Stimulated activated CD4-positive, alpha-beta T cell treated with anti-CD3 and anti-CD28 coated beads, Interleukin-1b, Interleukin-23, amount 100 ng/mL, for 1 hour (primary cell): ENCODE data around the gene ZC3H4.

Source experiments
- DNase-seq, 2 donors: peaks; one replicate each; pipeline ENCODE4 v3.0.0-alpha.2; 2020; ENCODE audit warnings: low read depth in 2 of 2

Gene ZC3H4

GRCh38 chr19:47021536-47022139 is 91.9 kb downstream of the ZC3H4 start:
- no peak for DNase-seq

- DNase-seq = no peak
These were observed 92.5 kb downstream of the ZC3H4 start for GRCh38 chr19:47020992-47021496.

- DNase-seq = no peak
These were observed 93.3 kb downstream of the ZC3H4 start for GRCh38 chr19:47020132-47020805.

- DNase-seq = no peak
These were observed 94.0 kb downstream of the ZC3H4 start, which contains the start of gene NPAS1 for GRCh38 chr19:47019431-47020041. Gene NPAS1, plus strand, starts transcription at chr19:47019837. Its CDS starts 1,211 bp downstream, at chr19:47021048.

GRCh38 chr19:47018923-47019322 is 94.7 kb downstream of the ZC3H4 start:
- DNase-seq = no peak
